HG03045 (cell line): ENCODE results near the gene PNPO.
A peak's percentile ranks its signal among the peaks of the same experiment; 100 is the strongest.
"Not testable (repeated sequence)": the region's sequence is repeated elsewhere in the genome, so short reads cannot be mapped to it uniquely, and the experiment has no call there.

Experiments used
- ATAC-seq: cut with Tn5 transposase; IDR thresholded peaks from one replicate; pipeline ENCODE4 v1.9.1; 2021; ENCODE audit warnings: mild to moderate bottlenecking, moderate library complexity; ENCODE audit not compliant: unreplicated experiment

Gene PNPO

GRCh38 chr17:47917581-47917980 is 23.8 kb upstream of the PNPO start:
- no peak for ATAC-seq

GRCh38 chr17:47918006-47918405 is 23.4 kb upstream of the PNPO start:
- no peak for ATAC-seq

DNA sequence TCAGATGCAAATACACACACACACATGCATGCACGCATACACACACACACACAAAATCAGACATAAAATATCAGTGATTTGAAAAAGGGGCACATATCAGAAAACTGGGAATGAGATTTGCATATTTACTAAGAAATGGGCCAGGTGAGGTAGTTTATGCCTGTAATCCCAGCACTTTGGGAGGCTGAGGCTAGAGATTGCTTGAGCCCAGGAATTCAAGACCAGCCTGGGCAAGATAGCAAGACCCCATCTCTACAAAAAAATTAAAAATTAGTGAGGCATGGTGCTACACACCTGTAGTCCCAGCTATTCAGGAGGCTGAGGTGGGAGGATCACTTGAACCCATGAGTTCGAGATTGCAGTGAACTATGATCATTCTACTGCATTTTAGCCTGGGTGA is 22.4 kb upstream of the PNPO start:
- no peak for ATAC-seq

- ATAC-seq, result not testable (repeated sequence)
Observed at GRCh38 chr17:47919889-47920288, 21.5 kb upstream of the PNPO start.

GRCh38 chr17:47924785-47925677 is 16.3 kb upstream of the PNPO start:
- no peak for ATAC-seq

- ATAC-seq, result no peak
Observed at GRCh38 chr17:47925678-47925988, 15.7 kb upstream of the PNPO start.

GRCh38 chr17:47927821-47928400 is 13.5 kb upstream of the PNPO start:
- ATAC-seq, result no peak

DNA sequence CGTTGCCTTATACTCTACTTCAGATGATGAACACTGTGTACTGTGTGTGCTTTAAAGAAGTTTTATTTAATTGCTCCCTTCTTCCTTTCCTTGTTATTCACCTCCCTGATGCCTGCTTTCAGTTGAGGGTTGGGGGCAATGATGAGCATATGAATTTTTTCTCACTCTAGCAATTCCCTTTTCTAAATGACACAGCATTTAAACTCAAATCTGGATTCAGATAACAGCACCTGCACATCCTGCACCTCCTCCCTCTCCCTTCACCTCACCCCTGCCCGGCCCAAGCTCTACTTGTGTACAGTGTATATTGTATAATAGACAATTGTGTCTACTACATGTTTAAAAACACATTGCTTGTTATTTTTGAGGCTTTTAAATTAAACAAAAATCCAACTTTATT is 13.0 kb upstream of the PNPO start:
- no peak for ATAC-seq

DNA sequence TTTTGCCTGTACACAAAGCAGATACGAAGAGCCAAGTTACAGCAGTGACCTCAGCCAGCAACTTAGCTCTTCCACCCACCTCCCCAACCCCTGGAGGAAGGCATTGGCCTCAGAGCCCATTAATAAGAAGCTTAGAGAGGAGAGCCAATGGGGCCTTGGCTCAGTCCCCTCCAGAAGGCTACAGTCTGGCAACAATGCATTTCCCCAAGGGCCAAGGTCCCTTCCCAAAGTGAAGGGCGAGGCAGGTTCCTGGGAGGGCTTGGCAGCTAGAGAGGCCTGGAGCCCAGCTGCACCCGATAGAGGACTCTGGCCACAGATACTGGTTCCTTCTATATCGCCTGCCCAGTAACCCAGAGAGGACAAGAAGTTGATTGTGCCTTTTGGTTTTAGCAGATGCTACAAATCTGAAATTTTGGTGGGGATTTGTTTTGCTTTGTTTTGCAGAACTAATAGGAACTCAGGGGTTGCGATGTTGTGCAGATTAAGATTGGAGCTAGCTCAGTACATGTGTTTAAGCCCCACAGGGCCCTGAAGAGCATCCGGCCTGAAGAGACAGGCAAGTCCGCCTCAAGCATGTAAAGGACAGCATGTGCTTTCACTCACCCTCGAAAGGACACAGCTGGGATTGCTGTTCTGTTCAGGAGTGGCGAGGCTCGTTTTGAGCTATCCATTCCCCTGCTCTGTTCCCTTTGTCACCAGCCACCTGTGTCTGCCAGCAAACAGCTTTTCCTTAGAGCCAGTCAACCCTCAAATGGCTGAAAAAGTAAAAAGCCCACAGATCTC is 12.0 kb upstream of the PNPO start:
- no peak for ATAC-seq

DNA sequence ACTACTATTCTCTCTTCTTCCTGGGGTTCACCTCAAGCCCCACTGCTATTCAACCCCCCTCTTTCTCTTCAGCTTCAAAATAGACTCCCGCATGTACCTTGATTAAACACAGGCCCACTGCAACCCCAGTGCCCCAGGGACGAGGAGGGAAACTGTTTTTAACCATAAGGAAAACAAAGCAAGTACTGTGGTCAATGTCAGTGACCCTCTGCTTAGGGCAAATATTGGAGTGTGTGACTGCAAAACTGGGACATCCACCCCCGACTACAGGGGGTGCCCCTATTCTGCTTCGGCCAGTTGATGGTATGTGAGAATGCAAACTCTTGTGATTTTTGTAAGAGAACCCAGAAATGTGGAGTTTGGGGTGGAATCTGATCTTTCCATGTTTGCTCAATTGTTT is 9.5 kb upstream of the PNPO start:
- no peak for ATAC-seq

GRCh38 chr17:47934856-47935255 is 6.5 kb upstream of the PNPO start:
- no peak for ATAC-seq

GRCh38 chr17:47935468-47935867 is 5.9 kb upstream of the PNPO start:
- not testable (repeated sequence) for ATAC-seq

GRCh38 chr17:47935961-47936360 is 5.4 kb upstream of the PNPO start:
- ATAC-seq, result no peak

GRCh38 chr17:47937941-47938340 is 3.4 kb upstream of the PNPO start:
- no peak for ATAC-seq

DNA sequence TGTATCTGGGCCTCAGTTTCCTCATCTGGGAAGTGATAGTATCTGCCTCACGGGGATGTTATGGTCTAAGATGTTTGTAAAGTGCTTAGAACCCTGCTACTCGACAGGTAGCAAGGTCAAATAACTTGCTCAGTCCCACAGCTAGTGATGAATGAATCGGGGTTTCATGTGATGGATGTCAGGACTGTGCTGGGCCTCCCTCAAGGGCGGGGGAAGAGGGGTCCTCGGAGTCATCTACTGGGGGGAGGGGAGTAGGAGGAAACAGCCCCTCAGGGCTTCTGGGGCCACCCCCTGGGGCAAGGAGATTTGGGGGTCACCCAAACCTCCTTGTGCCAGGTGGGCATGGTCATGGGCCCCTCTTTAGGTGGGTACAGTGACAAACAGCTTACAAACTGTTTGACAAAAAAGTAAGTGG is 732 bp downstream of the PNPO start:
- ATAC-seq, result no peak

DNA sequence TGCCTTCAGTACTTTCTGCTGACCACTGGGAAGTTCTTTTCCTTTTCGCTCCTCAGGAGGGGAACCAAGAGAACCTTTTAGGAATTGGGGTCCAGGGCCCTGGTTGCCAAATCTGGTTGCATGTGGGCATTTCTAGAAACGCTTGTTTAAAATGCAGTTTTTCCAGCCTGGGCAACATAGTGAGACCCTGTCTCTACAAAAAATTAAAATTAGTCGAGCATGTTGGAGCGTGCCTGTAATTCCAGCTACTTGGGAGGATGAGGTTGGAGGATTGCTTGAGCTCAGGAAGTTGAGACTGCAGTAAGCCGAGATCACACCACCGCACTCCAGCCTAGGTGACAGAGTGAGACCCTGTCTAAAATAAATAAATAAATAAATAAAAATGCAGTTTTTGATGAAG is 1.2 kb downstream of the PNPO start:
- ATAC-seq, result no peak

- ATAC-seq, result no peak
Observed at GRCh38 chr17:47945080-47945479, 3.7 kb downstream of the PNPO start.

DNA sequence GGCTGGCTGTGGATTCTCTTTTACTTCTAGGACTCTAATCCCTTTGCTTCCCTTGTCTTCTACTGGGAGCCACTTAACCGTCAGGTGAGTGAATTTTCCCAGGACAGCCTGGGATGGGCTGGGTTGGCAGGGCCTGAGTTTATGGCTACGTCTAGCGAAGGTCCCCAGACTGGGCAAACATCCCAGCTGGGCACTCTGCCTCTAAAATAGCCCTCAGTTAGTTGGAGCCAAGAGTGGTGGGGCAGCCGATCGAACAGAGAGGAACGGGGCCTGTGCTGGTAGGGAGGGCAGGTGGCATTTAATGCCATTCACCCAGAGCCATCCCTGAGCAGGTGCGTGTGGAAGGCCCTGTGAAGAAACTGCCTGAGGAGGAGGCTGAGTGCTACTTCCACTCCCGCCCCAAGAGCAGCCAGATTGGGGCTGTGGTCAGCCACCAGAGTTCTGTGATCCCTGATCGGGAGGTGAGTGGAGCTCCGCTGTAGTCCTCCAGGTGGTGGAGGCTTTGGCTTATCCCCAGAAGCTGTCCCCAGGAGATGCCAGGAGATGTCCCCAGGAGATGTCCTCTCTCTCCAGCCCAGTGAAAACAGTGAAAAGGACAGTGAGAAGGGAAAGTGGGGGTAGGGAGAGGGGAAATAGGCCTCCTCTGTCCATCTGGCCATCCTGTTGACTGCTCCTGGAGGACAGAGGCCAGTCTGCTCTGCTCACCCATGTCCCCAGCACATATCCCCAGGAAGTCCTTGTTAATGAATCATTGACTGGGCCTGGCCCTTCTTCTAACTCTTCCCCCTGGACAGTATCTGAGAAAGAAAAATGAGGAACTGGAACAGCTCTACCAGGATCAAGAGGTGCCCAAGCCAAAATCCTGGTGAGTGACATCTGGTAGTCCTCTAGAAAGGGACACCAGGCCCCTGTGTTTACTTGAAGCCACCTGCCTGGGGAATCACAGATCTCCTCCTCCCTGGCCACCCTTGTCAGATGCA is 4.4 kb downstream of the PNPO start:
- no peak for ATAC-seq

DNA sequence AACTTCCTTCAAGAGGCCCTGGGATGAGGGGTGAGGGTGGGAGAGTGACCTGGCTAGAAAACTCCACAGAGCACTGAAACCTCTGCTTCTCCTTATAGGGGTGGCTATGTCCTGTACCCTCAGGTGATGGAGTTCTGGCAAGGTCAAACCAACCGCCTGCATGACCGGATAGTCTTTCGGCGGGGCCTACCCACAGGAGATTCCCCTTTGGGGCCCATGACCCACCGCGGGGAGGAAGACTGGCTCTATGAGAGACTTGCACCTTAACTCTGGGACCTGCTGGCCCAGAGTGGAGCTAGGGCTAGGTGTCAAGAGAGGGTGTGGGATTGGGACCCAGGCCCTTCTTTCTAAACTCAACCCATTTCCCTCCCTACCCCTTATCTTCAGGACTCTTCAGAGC is 5.1 kb downstream of the PNPO start:
- ATAC-seq, result no peak

DNA sequence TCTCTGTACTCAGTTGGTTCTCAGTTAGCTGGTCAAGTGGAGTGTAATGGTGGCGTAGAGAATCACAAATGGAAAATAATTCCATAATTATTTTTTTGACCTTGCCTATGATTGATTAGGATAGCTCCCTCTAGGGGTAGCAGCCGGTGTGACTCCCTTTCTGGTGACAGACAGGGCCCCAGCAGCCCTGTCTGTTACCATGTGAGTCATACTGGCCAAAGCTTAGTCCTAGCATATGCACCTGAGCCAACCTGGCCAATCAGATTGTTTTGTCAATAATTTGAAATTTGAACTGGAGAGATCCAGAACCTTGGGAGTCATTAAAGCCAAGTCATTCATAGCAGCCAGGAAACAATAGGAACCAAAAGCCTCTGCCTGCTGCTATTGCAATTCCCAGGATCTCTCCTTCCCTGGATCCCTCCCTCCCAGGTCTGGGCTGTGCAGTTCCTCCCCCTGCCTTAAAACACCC is 5.6 kb downstream of the PNPO start:
- ATAC-seq, result peak; percentile 48
